Thyroid gland (tissue), 4 donors: Measurements from ENCODE around the gene GPS1.

Experiments
- CTCF ChIP-seq, 6 experiments: fragments of 200-600 bp in 3 of 6; fragments of 450-650 bp in 3 of 6; sonication (generic) in 3 of 6; IDR thresholded peaks; one replicate each; pipeline ENCODE4 v1.5.1; 2016 to 2019; ENCODE audit warnings: antibody characterized with exemption in 6 of 6, mild to moderate bottlenecking in 2 of 6, inconsistent platforms in 1 of 6, moderate library complexity in 1 of 6
- POLR2A ChIP-seq, 2 donors: fragments of 450-650 bp; IDR thresholded peaks; one replicate each; pipeline ENCODE4 v1.6.1; 2017; ENCODE audit warnings: antibody characterized with exemption in 2 of 2, mild to moderate bottlenecking in 2 of 2, moderate library complexity in 1 of 2

GRCh38 chr17:82059272-82060000 lies 7.7 kb downstream of the GPS1 start:
- no peak for TF ChIP-seq CTCF (IDR thresholded peaks at IDR 0.05)
- no peak for TF ChIP-seq POLR2A (IDR thresholded peaks at IDR 0.05)
